GM12874 (cell line): ENCODE measurements around the gene TRABD2A.

Experiments
- TF ChIP-seq, protein P1 (sequence below): IDR thresholded peaks from 2 replicates; pipeline ENCODE4 v1.5.1; 2011; ENCODE audit warnings: low read depth, mild to moderate bottlenecking, control low read depth, low read length, moderate library complexity; ENCODE audit not compliant: insufficient read depth

TRABD2A gene

GRCh38 chr2:84829693-84830092, 51.2 kb downstream of the TRABD2A start:
- TF ChIP-seq, protein P1, sequence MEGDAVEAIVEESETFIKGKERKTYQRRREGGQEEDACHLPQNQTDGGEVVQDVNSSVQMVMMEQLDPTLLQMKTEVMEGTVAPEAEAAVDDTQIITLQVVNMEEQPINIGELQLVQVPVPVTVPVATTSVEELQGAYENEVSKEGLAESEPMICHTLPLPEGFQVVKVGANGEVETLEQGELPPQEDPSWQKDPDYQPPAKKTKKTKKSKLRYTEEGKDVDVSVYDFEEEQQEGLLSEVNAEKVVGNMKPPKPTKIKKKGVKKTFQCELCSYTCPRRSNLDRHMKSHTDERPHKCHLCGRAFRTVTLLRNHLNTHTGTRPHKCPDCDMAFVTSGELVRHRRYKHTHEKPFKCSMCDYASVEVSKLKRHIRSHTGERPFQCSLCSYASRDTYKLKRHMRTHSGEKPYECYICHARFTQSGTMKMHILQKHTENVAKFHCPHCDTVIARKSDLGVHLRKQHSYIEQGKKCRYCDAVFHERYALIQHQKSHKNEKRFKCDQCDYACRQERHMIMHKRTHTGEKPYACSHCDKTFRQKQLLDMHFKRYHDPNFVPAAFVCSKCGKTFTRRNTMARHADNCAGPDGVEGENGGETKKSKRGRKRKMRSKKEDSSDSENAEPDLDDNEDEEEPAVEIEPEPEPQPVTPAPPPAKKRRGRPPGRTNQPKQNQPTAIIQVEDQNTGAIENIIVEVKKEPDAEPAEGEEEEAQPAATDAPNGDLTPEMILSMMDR, result no peak

DNA sequence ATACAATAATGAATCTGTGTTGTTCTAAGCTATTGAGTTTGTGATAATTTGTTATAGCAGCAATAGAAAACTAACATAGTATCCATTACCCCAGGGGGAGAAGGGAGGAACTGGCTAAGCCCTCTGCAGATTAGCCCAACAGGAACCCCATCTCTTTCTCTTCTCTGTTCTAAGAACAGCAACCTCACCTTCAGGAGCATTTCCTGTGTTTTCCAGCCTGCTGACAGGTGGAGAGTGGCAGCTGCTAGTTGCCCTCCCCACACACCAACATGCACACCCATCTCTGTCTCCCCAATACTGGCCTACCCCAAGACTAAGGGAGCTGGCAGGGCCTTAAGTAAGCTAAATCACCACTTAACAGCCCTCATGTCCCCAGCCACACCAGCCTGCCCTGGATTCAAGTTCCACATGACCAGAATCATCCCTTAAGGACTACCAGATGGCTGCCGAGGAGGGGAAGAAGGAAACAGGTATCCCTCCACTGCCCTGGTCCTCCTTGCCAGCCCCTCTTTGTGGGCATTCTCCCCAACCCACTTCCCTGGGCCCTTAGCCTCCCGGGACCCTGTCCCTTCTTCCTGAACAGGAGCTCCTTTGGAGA, 52.8 kb downstream of the TRABD2A start:
- TF ChIP-seq, protein P1, result no peak

- TF ChIP-seq, protein P1, result no peak
Measured at GRCh38 chr2:84823788-84824187, 57.1 kb downstream of the TRABD2A start.

- TF ChIP-seq, protein P1, result no peak
Measured at GRCh38 chr2:84823229-84823628, 57.7 kb downstream of the TRABD2A start.

DNA sequence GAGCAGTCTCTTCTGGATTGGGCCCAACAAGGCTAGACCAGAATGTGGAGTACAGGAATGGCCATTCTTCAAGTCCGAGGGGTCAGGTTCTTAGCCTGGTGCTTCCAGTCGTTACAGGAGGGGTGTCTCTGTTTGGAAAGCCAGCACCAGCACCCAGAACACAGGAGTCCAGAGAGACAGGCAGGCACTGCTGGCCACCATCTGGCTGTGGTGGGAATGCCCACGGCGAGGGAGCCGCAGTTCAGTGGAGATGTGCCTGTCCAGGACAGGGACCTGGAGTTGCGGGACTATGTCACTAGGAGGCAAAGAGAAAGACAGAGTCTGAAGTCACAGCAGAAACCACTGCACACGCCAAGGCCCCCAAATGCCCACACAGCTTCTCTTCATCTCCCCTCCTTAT, 59.1 kb downstream of the TRABD2A start:
- TF ChIP-seq, protein P1, result no peak

GRCh38 chr2:84817239-84817655, 63.6 kb downstream of the TRABD2A start:
- TF ChIP-seq, protein P1, result no peak

GRCh38 chr2:84816426-84817026, 64.4 kb downstream of the TRABD2A start:
- TF ChIP-seq, protein P1, result no peak
